MM.1S (cell line): Measurements from ENCODE around the gene BCL11B.

ENCODE experiments used
- DNase-seq: peaks from one replicate; pipeline ENCODE4 v3.0.0-alpha.2; 2015
- H2AFZ ChIP-seq: fragments of 300-600 bp; sonication (generic); 2 replicates; pipeline ENCODE4 v1.6.0; 2016; ENCODE audit warnings: antibody characterized with exemption, low read length
- H3F3A ChIP-seq: fragments of 300-600 bp; sonication (generic); 2 replicates; pipeline ENCODE4 v1.6.1; 2016; ENCODE audit warnings: mild to moderate bottlenecking, antibody characterized with exemption, low read length, moderate library complexity, mixed read lengths; ENCODE audit not compliant: insufficient read depth
- H3K27ac ChIP-seq: fragments of 300-600 bp; sonication (generic); 2 replicates; pipeline ENCODE4 v1.5.1; 2016; ENCODE audit warnings: mild to moderate bottlenecking, low read length
- H3K27me3 ChIP-seq: fragments of 300-600 bp; sonication (generic); replicated peaks from 2 replicates; pipeline ENCODE4 v1.6.0; 2016; ENCODE audit warnings: low read length; ENCODE audit not compliant: insufficient read depth
- H3K36me3 ChIP-seq: fragments of 300-600 bp; sonication (generic); replicated peaks from 2 replicates; pipeline ENCODE4 v1.6.1; 2016; ENCODE audit warnings: mild to moderate bottlenecking, low read length, mixed read lengths; ENCODE audit not compliant: insufficient read depth
- H3K4me1 ChIP-seq: fragments of 300-600 bp; sonication (generic); 2 replicates; pipeline ENCODE4 v1.6.1; 2016; ENCODE audit warnings: low read length, mixed read lengths
- H3K4me2 ChIP-seq: fragments of 300-600 bp; sonication (generic); 2 replicates; pipeline ENCODE4 v1.6.0; 2016; ENCODE audit warnings: low read depth, low read length
- H3K4me3 ChIP-seq: fragments of 300-600 bp; sonication (generic); 2 replicates; pipeline ENCODE4 v1.5.1; 2016; ENCODE audit warnings: low read length, mixed read lengths
- H3K79me2 ChIP-seq: fragments of 300-600 bp; sonication (generic); 2 replicates; pipeline ENCODE4 v1.6.1; 2016; ENCODE audit warnings: mixed run types, low read length, mixed read lengths
- H3K9ac ChIP-seq: fragments of 300-600 bp; sonication (generic); 2 replicates; pipeline ENCODE4 v1.6.1; 2016; ENCODE audit warnings: low read length, mixed read lengths
- H3K9me2 ChIP-seq: fragments of 300-600 bp; sonication (generic); replicated peaks from 2 replicates; pipeline ENCODE4 v1.6.1; 2016; ENCODE audit warnings: mild to moderate bottlenecking, low read length, mixed read lengths; ENCODE audit not compliant: insufficient read depth
- H3K9me3 ChIP-seq: fragments of 300-600 bp; sonication (generic); replicated peaks from 2 replicates; pipeline ENCODE4 v1.6.1; 2016; ENCODE audit warnings: mild to moderate bottlenecking, low read length, mixed read lengths; ENCODE audit not compliant: insufficient read depth
- H4K20me1 ChIP-seq: fragments of 300-600 bp; sonication (generic); 2 replicates; pipeline ENCODE4 v1.6.1; 2016; ENCODE audit warnings: mild to moderate bottlenecking, low read length, moderate library complexity, mixed read lengths; ENCODE audit not compliant: insufficient read depth
- CTCF ChIP-seq: fragments of 300-600 bp; sonication (generic); IDR thresholded peaks from 2 replicates; pipeline ENCODE4 v1.5.1; 2016; ENCODE audit warnings: antibody characterized with exemption, low read length, mixed read lengths
- EZH2 ChIP-seq: fragments of 300-600 bp; sonication (generic); optimal IDR thresholded peaks from 2 replicates; pipeline ENCODE3; 2017; ENCODE audit warnings: low read depth, mild to moderate bottlenecking, antibody characterized with exemption, low read length, mixed read lengths
- EZH2phosphoT487 ChIP-seq: fragments of 300-600 bp; sonication (generic); IDR thresholded peaks from 2 replicates; pipeline ENCODE4 v1.6.1; 2018; ENCODE audit warnings: antibody characterized with exemption, low read length

Gene BCL11B

GRCh38 chr14:99314623-99315022, 42.6 kb upstream of the BCL11B start:
- no peak overlapping the region for H3K27ac ChIP-seq
- H3K79me2 ChIP-seq: no peaks in the 10 kb centered on the region
- no peaks in the 10 kb centered on the region for H3K27me3 ChIP-seq
- no peak overlapping the region for H3K4me2 ChIP-seq
- H3K9ac ChIP-seq: no peak overlapping the region
- no peaks in the 10 kb centered on the region for H3K9me3 ChIP-seq
- H3K9me2 ChIP-seq: no peaks in the 10 kb centered on the region
- H3K4me1 ChIP-seq: no peaks in the 10 kb centered on the region
- no peak overlapping the region for H2AFZ ChIP-seq
- no peak for DNase-seq
- H3F3A ChIP-seq: no peaks in the 10 kb centered on the region
- H3K4me3 ChIP-seq: no peak overlapping the region
- TF ChIP-seq EZH2phosphoT487: no peak
- no peak for TF ChIP-seq EZH2
- no peak for TF ChIP-seq CTCF
- H4K20me1 ChIP-seq: no peaks in the 10 kb centered on the region
- H3K36me3 ChIP-seq: no peaks in the 10 kb centered on the region

- Histone ChIP-seq H3K79me2 (no peaks in the 10 kb centered on the region), H2AFZ (no peak overlapping the region), H4K20me1 (no peaks in the 10 kb centered on the region), H3K9me3 (no peaks in the 10 kb centered on the region), H3K36me3 (no peaks in the 10 kb centered on the region), H3K4me3 (no peak overlapping the region), H3K27ac (no peak overlapping the region), H3K4me1 (no peaks in the 10 kb centered on the region), H3K4me2 (no peak overlapping the region), H3K27me3 (no peaks in the 10 kb centered on the region), H3K9ac (no peak overlapping the region), H3K9me2 (no peaks in the 10 kb centered on the region), H3F3A (no peaks in the 10 kb centered on the region)
- TF ChIP-seq CTCF: no peak
- TF ChIP-seq EZH2: no peak
- TF ChIP-seq EZH2phosphoT487: no peak
- no peak for DNase-seq
These were observed 41.2 kb upstream of the BCL11B start for GRCh38 chr14:99313234-99313633.

- Histone ChIP-seq H2AFZ (no peak overlapping the region), H4K20me1 (no peaks in the 10 kb centered on the region), H3K27me3 (no peaks in the 10 kb centered on the region), H3K4me1 (no peaks in the 10 kb centered on the region), H3K36me3 (no peaks in the 10 kb centered on the region), H3K27ac (no peak overlapping the region), H3K79me2 (no peaks in the 10 kb centered on the region), H3K9me3 (no peaks in the 10 kb centered on the region), H3K4me3 (no peak overlapping the region), H3K9me2 (no peaks in the 10 kb centered on the region), H3F3A (no peaks in the 10 kb centered on the region), H3K4me2 (no peak overlapping the region), H3K9ac (no peak overlapping the region)
- no peak for DNase-seq
- TF ChIP-seq EZH2phosphoT487 (no peak), CTCF (no peak), EZH2 (no peak)
These were observed 40.1 kb upstream of the BCL11B start for GRCh38 chr14:99312106-99312505.
